ENCODE data around the gene SULT4A1. TPM values are rescaled to one million over a fixed set of nuclear protein-coding genes. Genes with fewer than 3 reads are reported as not detected.

The SULT4A1 gene
- total RNA-seq, 6 donors from 2014 or later = not detected

GRCh38 chr22:43862882-43863202 is 529 bp upstream of the SULT4A1 start:
- H3K4me3 ChIP-seq = no peak overlapping the region

GRCh38 chr22:43861529-43861928 is 784 bp downstream of the SULT4A1 start:
- DNase-seq = no peak
- H3K27me3 ChIP-seq = peaks cover 0 to 18% (median 7%) of the 10 kb centered on the region in 4 donors

More at GRCh38 chr22:43862882-43863202, 529 bp upstream of the SULT4A1 start:
- Histone ChIP-seq H3K9me3 (no peaks in the 10 kb centered on the region), H3K36me3 (no peaks in the 10 kb centered on the region), H3K27me3 (peaks cover 0 to 18% (median 7%) of the 10 kb centered on the region in 4 donors), H3K27ac (no peak overlapping the region), H3K4me1 (peaks cover 0 to 14% (median 0%) of the 10 kb centered on the region in 4 donors)
- DNase-seq = no peak
- WGBS, 2 donors = 75 to 79% methylated on average over 11 of the region's 11 CpGs
- TF ChIP-seq POLR2A (IDR thresholded peaks at IDR 0.05) = no peak
- TF ChIP-seq POLR2AphosphoS5 (IDR thresholded peaks at IDR 0.05) = no peak
- TF ChIP-seq CTCF (IDR thresholded peaks at IDR 0.05) = no peak
- no peak for TF ChIP-seq EP300 (IDR thresholded peaks at IDR 0.05)
- ATAC-seq (ENCODE audit: low FRiP score in 2 of 2) = no peak

GRCh38 chr22:43860831-43861230 is 1.5 kb downstream of the SULT4A1 start:
- Histone ChIP-seq H3K9me3 (peaks cover 0 to 6% (median 0%) of the 10 kb centered on the region in 4 donors), H3K27me3 (peaks cover 0 to 18% (median 7%) of the 10 kb centered on the region in 4 donors), H3K27ac (no peak overlapping the region), H3K4me1 (peaks cover 0 to 14% (median 0%) of the 10 kb centered on the region in 4 donors), H3K36me3 (no peaks in the 10 kb centered on the region), H3K4me3 (no peak overlapping the region)
- WGBS, 2 donors = 80 to 88% methylated on average over 5 to 12 of the region's 12 CpGs
- DNase-seq (no peak), ATAC-seq (ENCODE audit: low FRiP score in 2 of 2) (no peak)
- TF ChIP-seq CTCF (IDR thresholded peaks at IDR 0.05) (no peak), POLR2A (IDR thresholded peaks at IDR 0.05) (no peak), EP300 (IDR thresholded peaks at IDR 0.05) (no peak), POLR2AphosphoS5 (IDR thresholded peaks at IDR 0.05) (no peak)

More at GRCh38 chr22:43861529-43861928, 784 bp downstream of the SULT4A1 start:
- peaks cover 0 to 6% (median 0%) of the 10 kb centered on the region in 4 donors for H3K9me3 ChIP-seq
- WGBS, 2 donors = 51 to 57% methylated on average over 7 to 9 of the region's 9 CpGs
- H3K27ac ChIP-seq = no peak overlapping the region
- no peaks in the 10 kb centered on the region for H3K36me3 ChIP-seq
- H3K4me3 ChIP-seq = no peak overlapping the region
- H3K4me1 ChIP-seq = peaks cover 0 to 14% (median 0%) of the 10 kb centered on the region in 4 donors
- TF ChIP-seq POLR2A (IDR thresholded peaks at IDR 0.05) (no peak), POLR2AphosphoS5 (IDR thresholded peaks at IDR 0.05) (no peak), CTCF (IDR thresholded peaks at IDR 0.05) (no peak), EP300 (IDR thresholded peaks at IDR 0.05) (no peak)
- no peak for ATAC-seq (ENCODE audit: low FRiP score in 2 of 2)

- Histone ChIP-seq H3K27ac (no peak overlapping the region), H3K27me3 (peaks cover 0 to 18% (median 7%) of the 10 kb centered on the region in 4 donors), H3K4me1 (peaks cover 0 to 14% (median 0%) of the 10 kb centered on the region in 4 donors), H3K4me3 (no peak overlapping the region), H3K36me3 (no peaks in the 10 kb centered on the region), H3K9me3 (peaks cover 0 to 6% (median 0%) of the 10 kb centered on the region in 4 donors)
- ATAC-seq (ENCODE audit: low FRiP score in 2 of 2) (no peak), DNase-seq (no peak)
- TF ChIP-seq CTCF (IDR thresholded peaks at IDR 0.05) (no peak), POLR2A (IDR thresholded peaks at IDR 0.05) (no peak), POLR2AphosphoS5 (IDR thresholded peaks at IDR 0.05) (no peak), EP300 (IDR thresholded peaks at IDR 0.05) (no peak)
- WGBS, 2 donors = 88 to 90% methylated on average over 4 to 11 of the region's 11 CpGs
These were observed 2.2 kb downstream of the SULT4A1 start for GRCh38 chr22:43860126-43860525.

- Histone ChIP-seq H3K4me1 (peaks cover 0 to 14% (median 0%) of the 10 kb centered on the region in 4 donors), H3K4me3 (no peak overlapping the region), H3K27ac (no peak overlapping the region), H3K27me3 (peaks cover 0 to 18% (median 7%) of the 10 kb centered on the region in 4 donors), H3K9me3 (peaks cover 0 to 6% (median 0%) of the 10 kb centered on the region in 4 donors), H3K36me3 (no peaks in the 10 kb centered on the region)
- TF ChIP-seq CTCF (IDR thresholded peaks at IDR 0.05) (no peak), POLR2A (IDR thresholded peaks at IDR 0.05) (no peak), POLR2AphosphoS5 (IDR thresholded peaks at IDR 0.05) (no peak), EP300 (IDR thresholded peaks at IDR 0.05) (no peak)
- no peak for ATAC-seq (ENCODE audit: low FRiP score in 2 of 2)
- 81 to 87% methylated on average over 14 of the region's 14 CpGs for WGBS, 2 donors
- no peak for DNase-seq
These were observed 2.7 kb downstream of the SULT4A1 start for GRCh38 chr22:43859621-43860020.
